Transverse colon (tissue), 4 donors: Measurements from ENCODE around the gene POTEH. TPM values are rescaled to one million over a fixed set of nuclear protein-coding genes. Genes with fewer than 3 reads are reported as not detected.
"Not testable (repeated sequence)": the region's sequence is repeated elsewhere in the genome, so short reads cannot be mapped to it uniquely, and the experiment has no call there.

Experiments
- DNase-seq: peaks from one replicate; pipeline ENCODE4 v3.0.0-alpha.2; 2019
- H3K27ac ChIP-seq, 4 donors: fragments of 200-600 bp; sonication (generic); 2 replicates each; pipeline ENCODE4 v1.5.1; 2016 to 2018; ENCODE audit warnings: inconsistent platforms in 4 of 4
- H3K27me3 ChIP-seq: fragments of 200-600 bp; sonication (generic); 2 replicates; pipeline ENCODE4 v1.5.1; 2017; ENCODE audit warnings: inconsistent platforms
- H3K36me3 ChIP-seq, 4 donors: fragments of 200-600 bp; sonication (generic); 2 replicates each; pipeline ENCODE4 v1.5.1; 2017 to 2019; ENCODE audit warnings: inconsistent platforms in 4 of 4
- H3K4me1 ChIP-seq, 4 donors: fragments of 200-600 bp; sonication (generic); 2 replicates each; pipeline ENCODE4 v1.5.1; 2017 to 2020; ENCODE audit warnings: inconsistent platforms in 4 of 4
- H3K4me3 ChIP-seq, 4 donors: fragments of 200-600 bp; sonication (generic); 1 replicate in 1 of 4; 2 replicates in 3 of 4; pipeline versions ENCODE4 v1.5.1 to v1.6.1; 2017 to 2019; ENCODE audit warnings: inconsistent platforms in 4 of 4
- H3K9me3 ChIP-seq, 2 donors: fragments of 200-600 bp; sonication (generic); 2 replicates each; pipeline ENCODE4 v1.5.1; 2017 to 2019; ENCODE audit warnings: inconsistent platforms in 2 of 2
- WGBS, 2 donors: methylation state at CpG; one replicate each; pipeline ENCODE4 v1.1.5; 2018; ENCODE audit warnings: low coverage in 1 of 2; 5-methylcytosine and 5-hydroxymethylcytosine counted together
- in situ Hi-C, 4 donors: fragments of 200-750 bp; cut with MboI; loops; one replicate each; pipeline versions ENCODE4 v1.15.0 to v1.15.1; 2017; ENCODE audit warnings: low sequenced_read_pairs in 3 of 4, low pct_ligation_motif_present in 1 of 4, low pct_unique_long_range_greater_than_20kb in 1 of 4
- intact Hi-C: fragments of 100-400 bp; cut with DNase I; formaldehyde crosslinking; loops from one replicate; pipeline ENCODE4 v1.15.1; 2023; ENCODE audit warnings: low total_unique reads
- total RNA-seq, 4 donors: library from RNA; depleted of rRNA; stranded (reverse); fragments of >200 nt; gene quantifications; one replicate each; pipeline ENCODE4 v1.1.0, GENCODE V29; 2016

POTEH gene
- total RNA-seq, 4 donors from 2014 or later = not detected

- DNase-seq, H3K9me3 ChIP-seq, intact Hi-C loops, H3K4me3 ChIP-seq, H3K27me3 ChIP-seq, in situ Hi-C loops, H3K36me3 ChIP-seq, H3K4me1 ChIP-seq, H3K27ac ChIP-seq: not testable (repeated sequence)
- no CpG with 5 or more reads among the region's 6 CpGs for WGBS, 2 donors
These were observed 5.1 kb upstream of the POTEH start for GRCh38 chr22:15684695-15685094.

DNA sequence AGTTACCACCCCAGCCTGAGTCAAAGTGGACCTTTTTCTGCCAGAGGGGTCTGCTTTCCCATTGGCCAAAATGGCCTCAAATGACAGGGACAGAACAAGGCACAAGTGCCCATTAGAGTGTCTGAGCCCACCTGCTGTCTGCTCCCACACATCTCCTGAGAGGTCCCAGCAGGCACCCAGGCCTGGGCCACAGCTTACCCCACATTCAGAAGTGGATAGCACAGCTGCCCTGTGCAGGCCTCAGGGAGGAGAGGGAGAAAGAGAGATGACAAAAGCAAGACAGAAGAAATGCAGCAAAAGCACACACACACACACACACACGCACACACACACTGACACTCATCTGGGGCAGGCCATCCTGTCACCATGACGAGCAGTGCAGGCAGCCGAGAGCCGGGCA lies 4.2 kb upstream of the POTEH start:
- DNase-seq, intact Hi-C loops, H3K4me3 ChIP-seq, H3K36me3 ChIP-seq, H3K27ac ChIP-seq, H3K27me3 ChIP-seq, H3K9me3 ChIP-seq, H3K4me1 ChIP-seq, in situ Hi-C loops: not testable (repeated sequence)
- no CpG with 5 or more reads among the region's 4 CpGs for WGBS, 2 donors

DNA sequence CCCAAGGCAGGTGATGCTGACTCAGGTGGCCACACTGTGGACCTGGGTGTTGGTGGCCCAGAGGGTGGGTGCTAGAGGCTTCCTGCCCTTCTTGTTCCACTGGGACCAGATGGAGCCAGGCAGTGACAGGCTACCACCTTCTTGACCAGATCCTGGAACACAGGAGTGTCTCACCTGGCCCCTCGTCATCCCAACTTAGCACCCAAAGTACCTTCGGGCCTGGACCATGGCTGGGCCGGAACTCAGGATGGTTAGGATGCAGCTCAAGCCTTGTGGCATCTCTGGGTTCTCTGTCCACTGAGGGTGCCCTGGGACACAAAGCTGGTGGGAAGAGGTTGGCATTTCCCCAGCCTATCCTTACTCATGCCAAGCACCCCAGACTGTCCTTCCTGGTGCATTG lies 2.7 kb upstream of the POTEH start:
- in situ Hi-C loops, H3K27ac ChIP-seq, H3K36me3 ChIP-seq, H3K4me3 ChIP-seq, H3K27me3 ChIP-seq, H3K9me3 ChIP-seq, H3K4me1 ChIP-seq, intact Hi-C loops, DNase-seq: not testable (repeated sequence)
- WGBS, 2 donors = no CpG with 5 or more reads among the region's 3 CpGs

GRCh38 chr22:15687676-15688075 lies 2.1 kb upstream of the POTEH start:
- DNase-seq, H3K9me3 ChIP-seq, H3K27me3 ChIP-seq, in situ Hi-C loops, H3K4me1 ChIP-seq, H3K36me3 ChIP-seq, H3K27ac ChIP-seq, intact Hi-C loops, H3K4me3 ChIP-seq: not testable (repeated sequence)
- no CpG with 5 or more reads among the region's 4 CpGs for WGBS, 2 donors

DNA sequence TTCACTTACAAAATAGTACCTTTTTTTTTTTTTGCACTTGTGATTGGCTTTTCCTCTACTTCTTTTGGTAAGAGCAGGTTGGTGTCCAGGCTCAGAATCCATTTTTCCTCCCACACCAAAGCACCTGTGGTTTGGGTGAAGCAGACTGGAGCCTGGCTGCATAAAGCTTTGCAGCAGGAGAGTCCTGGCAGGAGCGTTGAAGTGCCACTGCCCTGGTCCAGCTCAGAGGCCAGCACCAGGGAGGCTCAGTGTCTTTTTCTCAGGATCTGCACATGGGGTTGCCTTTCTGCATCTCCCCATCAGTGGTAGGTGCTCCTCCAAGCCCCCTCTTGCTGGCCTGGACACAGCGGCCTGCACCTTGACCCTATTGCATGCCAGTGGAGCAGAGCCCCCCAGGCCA lies 1.7 kb upstream of the POTEH start:
- no CpG with 5 or more reads among the region's 2 CpGs for WGBS, 2 donors
- H3K36me3 ChIP-seq, H3K4me1 ChIP-seq, H3K27ac ChIP-seq, H3K4me3 ChIP-seq, in situ Hi-C loops, DNase-seq, H3K9me3 ChIP-seq, H3K27me3 ChIP-seq, intact Hi-C loops: not testable (repeated sequence)

DNA sequence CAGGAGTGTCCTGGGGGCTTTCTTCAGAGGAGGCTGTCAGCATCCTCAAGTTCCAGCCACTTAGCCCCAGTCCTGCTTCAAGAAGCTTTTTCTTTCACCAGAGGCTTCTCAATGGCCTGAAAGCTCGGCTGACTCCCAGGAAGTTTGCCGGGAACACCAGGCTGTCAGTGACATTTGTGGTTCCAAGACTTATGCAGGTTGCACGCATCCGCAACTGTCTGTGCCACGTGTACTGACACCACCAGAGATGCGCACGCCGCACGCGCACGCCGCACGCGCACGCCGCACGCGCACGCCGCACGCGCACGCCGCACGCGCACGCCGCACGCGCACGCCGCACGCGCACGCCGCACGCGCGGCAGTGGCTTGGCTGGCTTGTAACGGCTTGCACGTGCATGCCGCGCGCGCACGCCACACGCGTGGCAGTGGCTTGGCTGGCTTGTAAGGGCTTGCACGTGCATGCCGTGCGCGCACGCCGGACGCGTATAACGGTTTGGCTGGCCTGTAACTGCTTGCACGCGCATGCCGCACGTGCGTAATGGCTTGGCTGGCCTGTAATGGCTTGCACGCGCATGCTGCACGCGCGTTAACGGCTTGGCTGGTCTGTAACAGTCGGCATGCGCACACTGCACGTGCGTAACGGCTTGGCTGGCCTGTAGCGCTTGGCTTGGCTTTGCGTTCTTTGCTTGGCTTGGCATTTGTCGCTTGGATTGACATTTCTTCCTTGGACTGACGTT lies 646 bp upstream of the POTEH start:
- in situ Hi-C loops, DNase-seq, H3K4me1 ChIP-seq, H3K4me3 ChIP-seq, H3K36me3 ChIP-seq, intact Hi-C loops, H3K9me3 ChIP-seq, H3K27ac ChIP-seq, H3K27me3 ChIP-seq: not testable (repeated sequence)
- 88 to 92% methylated on average over 33 to 53 of the region's 77 CpGs for WGBS, 2 donors

GRCh38 chr22:15713600-15713999 lies 23.8 kb downstream of the POTEH start:
- intact Hi-C loops, H3K4me3 ChIP-seq, H3K9me3 ChIP-seq, H3K27ac ChIP-seq, H3K27me3 ChIP-seq, DNase-seq, H3K4me1 ChIP-seq, in situ Hi-C loops, H3K36me3 ChIP-seq: not testable (repeated sequence)
- 90 to 94% methylated on average over 3 to 4 of the region's 4 CpGs for WGBS, 2 donors

DNA sequence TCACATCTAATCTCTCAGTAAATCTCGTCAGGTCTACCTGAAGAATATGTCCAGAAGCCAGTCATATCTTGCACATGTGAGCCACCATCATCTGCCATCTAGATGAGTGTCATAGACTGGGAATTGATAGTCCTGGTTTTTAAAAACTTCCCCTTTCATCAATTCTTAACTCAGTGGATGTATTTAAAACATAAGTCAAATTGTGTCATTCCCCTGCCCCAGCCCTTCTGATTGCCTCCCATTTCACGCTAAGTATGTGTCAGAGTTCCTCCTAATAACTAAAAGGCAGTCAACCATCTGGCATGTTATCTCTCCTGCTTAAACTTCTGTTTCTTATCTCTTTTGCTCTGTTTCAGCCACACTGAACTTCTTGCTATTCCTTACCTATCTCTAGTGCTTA lies 24.3 kb downstream of the POTEH start:
- intact Hi-C loops, H3K4me1 ChIP-seq, H3K36me3 ChIP-seq, H3K4me3 ChIP-seq, in situ Hi-C loops, H3K27me3 ChIP-seq, DNase-seq, H3K27ac ChIP-seq, H3K9me3 ChIP-seq: not testable (repeated sequence)
- WGBS, 2 donors = 55% methylated on average over 1 of the region's 2 CpGs; no CpG with 5 or more reads in 1 of the 2 donors

- H3K27ac ChIP-seq, H3K4me3 ChIP-seq: not testable (repeated sequence)
- no CpG with 5 or more reads among the region's 18 CpGs for WGBS, 2 donors
These were observed 32.1 kb downstream of the POTEH start for GRCh38 chr22:15721884-15722283.

GRCh38 chr22:15729209-15729917 lies 39.5 kb downstream of the POTEH start:
- WGBS, 2 donors = 44 to 76% methylated on average over 3 to 9 of the region's 19 CpGs
- H3K27ac ChIP-seq, H3K4me1 ChIP-seq, intact Hi-C loops, H3K9me3 ChIP-seq, H3K36me3 ChIP-seq, in situ Hi-C loops, H3K4me3 ChIP-seq, H3K27me3 ChIP-seq, DNase-seq: not testable (repeated sequence)

More at GRCh38 chr22:15721884-15722283, 32.1 kb downstream of the POTEH start:
- H3K9me3 ChIP-seq, H3K4me1 ChIP-seq, H3K36me3 ChIP-seq, intact Hi-C loops, H3K27me3 ChIP-seq, in situ Hi-C loops, DNase-seq: not testable (repeated sequence)

DNA sequence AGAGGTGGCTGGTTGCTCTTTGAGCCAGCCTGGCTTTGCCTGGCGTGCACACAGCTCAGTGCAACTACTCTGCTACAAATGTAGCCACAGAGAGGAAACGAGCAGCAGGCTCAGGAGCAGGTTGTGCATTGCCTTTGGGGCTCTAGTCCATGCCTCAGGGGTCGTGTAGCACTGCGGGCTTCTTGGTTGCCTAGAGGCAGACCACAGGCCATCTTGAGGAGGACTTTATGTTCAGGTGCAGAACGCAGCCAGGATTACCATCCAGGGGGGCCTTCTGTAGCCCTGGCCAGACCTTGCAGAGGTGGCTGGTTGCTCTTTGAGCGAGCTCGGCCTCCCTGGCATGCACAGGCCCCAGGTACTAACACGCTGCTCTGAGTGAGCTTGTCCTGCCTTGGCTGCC lies 41.2 kb downstream of the POTEH start:
- H3K9me3 ChIP-seq, H3K4me3 ChIP-seq, intact Hi-C loops, H3K36me3 ChIP-seq, H3K27ac ChIP-seq, H3K4me1 ChIP-seq, in situ Hi-C loops, H3K27me3 ChIP-seq, DNase-seq: not testable (repeated sequence)
- WGBS, 2 donors = no CpG with 5 or more reads among the region's 8 CpGs
